Erythroblast (primary cell): ENCODE measurements around the gene AFF4.

ENCODE experiments used
- GATA1 ChIP-seq: IDR thresholded peaks from 2 replicates; pipeline ENCODE4 v1.6.1; 2011; ENCODE audit warnings: low read depth, mild to moderate bottlenecking, control low read depth, low read length, moderate library complexity
- POLR2A ChIP-seq: IDR thresholded peaks from 2 replicates; pipeline ENCODE4 v1.6.1; 2011; ENCODE audit warnings: mild to moderate bottlenecking, low read length

DNA sequence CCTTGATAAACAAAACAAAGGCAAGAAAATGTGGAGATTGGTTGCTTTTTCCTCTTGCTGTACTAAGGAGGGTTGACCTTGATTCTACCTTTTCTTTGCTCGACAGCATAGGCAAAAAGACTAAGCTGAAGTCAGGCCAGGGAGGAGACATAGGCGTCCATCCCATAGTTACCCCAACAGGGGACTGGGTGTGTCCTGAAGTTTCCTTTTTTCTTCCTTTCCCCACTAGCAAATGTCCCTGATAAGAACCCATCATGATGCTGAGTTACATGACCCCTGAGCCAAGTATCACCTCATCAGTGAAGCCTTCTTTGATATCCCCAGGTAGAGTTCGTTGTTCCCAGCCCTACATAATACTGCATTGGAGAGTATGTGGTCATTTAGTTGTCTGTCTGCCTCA lies 123.1 kb downstream of the AFF4 start:
- TF ChIP-seq POLR2A (no peak), GATA1 (no peak)
